ENCODE data around the gene URAD. TPM values are rescaled to one million over a fixed set of nuclear protein-coding genes. Genes with fewer than 3 reads are reported as not detected.

Gene URAD
- total and polyA plus RNA-seq, 8 donors = 0.31 TPM; not detected in 7

- Histone ChIP-seq H3K27ac (no peak overlapping the region), H3K36me3 (no peaks in the 10 kb centered on the region), H3K27me3 (no peaks in the 10 kb centered on the region), H3K9me3 (no peaks in the 10 kb centered on the region), H3K4me3 (no peak overlapping the region), H3K4me1 (no peaks in the 10 kb centered on the region)
- FAIRE-seq = no peak
- no peak for DNase-seq
- WGBS, 2 donors = 45 to 46% methylated on average over 5 of the region's 5 CpGs
- ATAC-seq = no peak
- intact Hi-C loops (cut with DNase I) = no loop called here
- TF ChIP-seq CTCF (IDR thresholded peaks at IDR 0.05) = no peak
Measured at GRCh38 chr13:28000567-28000966, 12.1 kb upstream of the URAD start.

GRCh38 chr13:27997904-27998522 lies 9.5 kb upstream of the URAD start:
- peak; percentile 66 to 93 (median 88) for ATAC-seq
- Histone ChIP-seq H3K36me3 (no peaks in the 10 kb centered on the region), H3K27me3 (no peaks in the 10 kb centered on the region), H3K4me3 (no peak overlapping the region), H3K9me3 (no peaks in the 10 kb centered on the region), H3K27ac (no peak overlapping the region), H3K4me1 (no peaks in the 10 kb centered on the region)
- FAIRE-seq = no peak
- intact Hi-C loops (cut with DNase I) = no loop called here
- 21 to 25% methylated on average over 7 of the region's 7 CpGs for WGBS, 2 donors
- peak in 4 of 6 donors; percentile 28 to 66 (median 50) for DNase-seq
- no peak for TF ChIP-seq CTCF (IDR thresholded peaks at IDR 0.05)

- no peak for TF ChIP-seq CTCF (IDR thresholded peaks at IDR 0.05)
- no peak overlapping the region for H3K27ac ChIP-seq
- no peaks in the 10 kb centered on the region for H3K36me3 ChIP-seq
- no peak overlapping the region for H3K4me3 ChIP-seq
- H3K9me3 ChIP-seq = no peaks in the 10 kb centered on the region
- WGBS, 2 donors = 76 to 86% methylated on average over 6 of the region's 6 CpGs
- DNase-seq (no peak), FAIRE-seq (no peak), ATAC-seq (no peak)
- intact Hi-C loops (cut with DNase I) = no loop called here
- H3K27me3 ChIP-seq = no peaks in the 10 kb centered on the region
- no peaks in the 10 kb centered on the region for H3K4me1 ChIP-seq
Measured at GRCh38 chr13:27991881-27992280, 3.4 kb upstream of the URAD start.

GRCh38 chr13:27985600-27985999 lies 2.9 kb downstream of the URAD start:
- TF ChIP-seq CTCF (IDR thresholded peaks at IDR 0.05) = no peak
- FAIRE-seq = no peak
- Histone ChIP-seq H3K27me3 (peaks cover 0 to 4% (median 0%) of the 10 kb centered on the region in 4 donors), H3K4me1 (peaks cover 0 to 3% (median 1%) of the 10 kb centered on the region in 3 donors), H3K36me3 (no peaks in the 10 kb centered on the region), H3K4me3 (no peak overlapping the region), H3K9me3 (no peaks in the 10 kb centered on the region), H3K27ac (no peak overlapping the region)
- WGBS, 2 donors = 54 to 83% methylated on average over 1 of the region's 1 CpG
- intact Hi-C loops (cut with DNase I) = loop anchor here in 2 of 3 donors (10.0 kb wide), 1 partner anchor 621 kb away; no protein-coding TSS in a partner anchor
- ATAC-seq = no peak
- DNase-seq = no peak

- DNase-seq (no peak), ATAC-seq (no peak), FAIRE-seq (no peak)
- TF ChIP-seq CTCF (IDR thresholded peaks at IDR 0.05) = no peak
- 56 to 66% methylated on average over 2 of the region's 2 CpGs for WGBS, 2 donors
- Histone ChIP-seq H3K36me3 (no peaks in the 10 kb centered on the region), H3K9me3 (no peaks in the 10 kb centered on the region), H3K27ac (no peak overlapping the region), H3K4me1 (peaks cover 0 to 6% (median 4%) of the 10 kb centered on the region in 3 donors), H3K27me3 (peaks cover 0 to 14% (median 9%) of the 10 kb centered on the region in 4 donors), H3K4me3 (no peak overlapping the region)
- intact Hi-C loops (cut with DNase I) = loop anchor here in 2 of 3 donors (10.0 kb wide), 1 partner anchor 618 kb away; no protein-coding TSS in a partner anchor
Measured at GRCh38 chr13:27982361-27982760, 6.1 kb downstream of the URAD start.

Data from pancreas (tissue), 10 donors.